ENCODE measurements around the gene HRNR. TPM values are rescaled to one million over a fixed set of nuclear protein-coding genes. Genes with fewer than 3 reads are reported as not detected.
"Not testable (repeated sequence)": the region's sequence is repeated elsewhere in the genome, so short reads cannot be mapped to it uniquely, and the experiment has no call there.

The HRNR gene
- not detected for total RNA-seq
- not detected for polyA plus RNA-seq

GRCh38 chr1:152224093-152224492 is at the start of gene HRNR:
Gene HRNR (minus strand): TSS chr1:152224193. CDS start chr1:152223253, 940 bp downstream.
- WGBS = 99% methylated on average over 2 of the region's 2 CpGs
- H3K27ac ChIP-seq (ENCODE audit: low read depth) = no peak within 1 kb of the TSS

DNA sequence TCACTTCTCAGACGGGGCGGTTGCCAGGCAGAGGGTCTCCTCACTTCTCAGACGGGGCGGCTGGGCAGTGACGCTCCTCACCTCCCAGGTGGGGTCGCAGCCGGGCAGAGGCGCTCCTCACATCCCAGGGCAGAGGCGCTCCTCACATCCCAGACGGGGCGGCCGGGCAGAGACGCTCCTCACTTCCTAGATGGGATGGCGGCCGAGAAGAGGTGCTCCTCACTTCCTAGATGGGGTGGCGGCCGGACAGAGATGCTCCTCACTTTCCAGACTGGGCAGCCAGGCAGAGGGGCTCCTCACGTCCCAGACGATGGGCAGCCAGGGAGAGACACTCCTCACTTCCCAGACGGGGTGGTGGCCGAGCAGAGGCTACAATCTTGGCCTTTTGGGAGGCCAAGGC is 32.4 kb upstream of the HRNR start:
- 93% methylated on average over 21 of the region's 21 CpGs for WGBS
- H3K4me3 ChIP-seq (ENCODE audit: low read depth, low read length); DNase-seq (ENCODE audit: extremely low spot score); H3K36me3 ChIP-seq (ENCODE audit: insufficient read depth); H3K27ac ChIP-seq (ENCODE audit: low read depth); H3K4me1 ChIP-seq (ENCODE audit: insufficient read depth): not testable (repeated sequence)

More at GRCh38 chr1:152224093-152224492, at the start of gene HRNR:
- Histone ChIP-seq H3K4me1 (ENCODE audit: insufficient read depth) (no peaks in the 10 kb centered on the region), H3K4me3 (ENCODE audit: low read depth, low read length) (no peak within 1 kb of the TSS), H3K36me3 (ENCODE audit: insufficient read depth) (no peaks in the 10 kb centered on the region)
- DNase-seq (ENCODE audit: extremely low spot score) = no peak

GRCh38 chr1:152252157-152252556 is 28.2 kb upstream of the HRNR start:
- Histone ChIP-seq H3K4me3 (ENCODE audit: low read depth, low read length) (no peak overlapping the region), H3K4me1 (ENCODE audit: insufficient read depth) (no peaks in the 10 kb centered on the region), H3K27ac (ENCODE audit: low read depth) (no peak overlapping the region), H3K36me3 (ENCODE audit: insufficient read depth) (no peaks in the 10 kb centered on the region)
- no peak for DNase-seq (ENCODE audit: extremely low spot score)
- WGBS = 58% methylated on average over 4 of the region's 4 CpGs

DNA sequence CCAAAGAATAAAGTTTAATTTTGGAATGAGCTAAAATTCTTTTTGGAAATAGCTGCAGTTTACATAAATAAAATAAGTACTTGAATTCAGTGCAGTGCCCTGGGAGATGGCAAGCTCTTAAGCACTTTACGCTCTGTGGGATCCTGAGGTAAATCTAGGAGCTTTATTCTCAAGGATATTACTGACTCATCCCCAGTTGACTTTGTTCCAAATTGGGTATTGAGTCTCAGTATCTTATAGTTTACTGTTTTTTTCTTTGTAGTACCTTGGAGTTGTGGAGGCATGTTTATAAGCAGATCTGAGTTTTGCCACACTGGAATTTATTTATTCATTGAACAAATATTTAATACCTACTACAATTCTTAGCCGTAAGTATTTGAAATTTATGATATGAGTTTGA is 27.4 kb upstream of the HRNR start:
- no peak for DNase-seq (ENCODE audit: extremely low spot score)
- no peaks in the 10 kb centered on the region for H3K4me1 ChIP-seq (ENCODE audit: insufficient read depth)
- H3K4me3 ChIP-seq (ENCODE audit: low read depth, low read length) = no peak overlapping the region
- H3K27ac ChIP-seq (ENCODE audit: low read depth) = no peak overlapping the region
- 39% methylated on average over 2 of the region's 2 CpGs for WGBS
- H3K36me3 ChIP-seq (ENCODE audit: insufficient read depth) = no peaks in the 10 kb centered on the region

- no peak overlapping the region for H3K4me3 ChIP-seq (ENCODE audit: low read depth, low read length)
- no peak overlapping the region for H3K27ac ChIP-seq (ENCODE audit: low read depth)
- H3K4me1 ChIP-seq (ENCODE audit: insufficient read depth) = no peaks in the 10 kb centered on the region
- WGBS = 80% methylated on average over 1 of the region's 1 CpG
- DNase-seq (ENCODE audit: extremely low spot score) = no peak
- H3K36me3 ChIP-seq (ENCODE audit: insufficient read depth) = no peaks in the 10 kb centered on the region
Measured at GRCh38 chr1:152247316-152247715, 23.3 kb upstream of the HRNR start.

GRCh38 chr1:152244576-152245273 is 20.7 kb upstream of the HRNR start:
- no peaks in the 10 kb centered on the region for H3K4me1 ChIP-seq (ENCODE audit: insufficient read depth)
- no peak overlapping the region for H3K4me3 ChIP-seq (ENCODE audit: low read depth, low read length)
- H3K36me3 ChIP-seq (ENCODE audit: insufficient read depth) = no peaks in the 10 kb centered on the region
- DNase-seq (ENCODE audit: extremely low spot score) = no peak
- WGBS = 64% methylated on average over 2 of the region's 2 CpGs
- no peak overlapping the region for H3K27ac ChIP-seq (ENCODE audit: low read depth)

DNA sequence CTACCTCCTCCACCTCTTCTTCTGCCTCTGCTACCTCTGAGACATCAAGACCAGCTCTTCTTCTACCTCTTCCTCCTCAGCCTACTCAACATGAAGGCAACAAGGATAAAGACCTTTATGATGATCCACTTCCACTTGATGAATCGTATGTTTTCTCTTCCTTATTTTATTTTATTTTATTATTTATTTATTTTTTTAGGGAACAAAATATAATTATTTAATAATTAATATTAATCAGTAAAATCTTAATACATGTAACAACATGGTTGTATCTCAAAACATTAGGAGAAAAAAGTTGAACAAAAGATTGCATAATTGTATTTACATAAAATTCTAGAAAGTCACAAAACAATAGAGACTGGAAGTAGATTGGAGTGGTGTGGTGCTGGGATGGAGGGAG is 13.1 kb upstream of the HRNR start:
- 95% methylated on average over 1 of the region's 1 CpG for WGBS
- no peak for DNase-seq (ENCODE audit: extremely low spot score)
- no peaks in the 10 kb centered on the region for H3K36me3 ChIP-seq (ENCODE audit: insufficient read depth)
- H3K4me1 ChIP-seq (ENCODE audit: insufficient read depth) = no peaks in the 10 kb centered on the region
- no peak overlapping the region for H3K4me3 ChIP-seq (ENCODE audit: low read depth, low read length)
- H3K27ac ChIP-seq (ENCODE audit: low read depth) = no peak overlapping the region

- 84% methylated on average over 3 of the region's 3 CpGs for WGBS
- Histone ChIP-seq H3K36me3 (ENCODE audit: insufficient read depth) (no peaks in the 10 kb centered on the region), H3K4me1 (ENCODE audit: insufficient read depth) (no peaks in the 10 kb centered on the region), H3K4me3 (ENCODE audit: low read depth, low read length) (no peak overlapping the region), H3K27ac (ENCODE audit: low read depth) (no peak overlapping the region)
- no peak for DNase-seq (ENCODE audit: extremely low spot score)
Measured at GRCh38 chr1:152228831-152229230, 4.8 kb upstream of the HRNR start.

DNA sequence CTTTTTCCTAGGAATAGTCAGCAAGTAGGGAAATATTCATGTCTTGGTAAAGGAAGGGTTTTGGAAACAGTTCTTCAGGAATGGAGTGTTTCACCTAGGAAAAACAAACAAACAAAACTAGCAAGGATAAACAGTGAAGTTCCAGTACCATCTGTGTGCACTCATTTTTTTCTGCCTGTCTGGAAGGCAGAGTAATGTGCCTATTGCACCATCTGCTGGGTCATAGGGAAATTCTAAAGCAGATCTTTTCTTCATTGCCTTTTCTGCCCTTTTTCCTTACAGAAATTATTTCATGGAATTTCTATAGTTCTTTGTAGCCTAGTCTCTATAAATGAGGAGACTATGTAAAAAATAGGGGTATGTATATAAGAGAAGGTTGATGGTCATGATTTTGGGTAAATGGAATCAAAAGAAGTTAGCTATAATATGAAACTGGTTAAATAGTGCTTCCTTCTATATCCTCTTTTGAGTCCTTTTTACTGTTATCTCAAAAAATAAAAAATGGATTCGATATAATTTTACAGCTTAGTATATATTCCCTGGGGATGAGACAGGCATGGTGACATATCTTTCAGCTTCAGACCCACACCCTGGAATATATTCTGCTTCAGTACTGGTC is 3.4 kb upstream of the HRNR start:
- WGBS = 92% methylated on average over 1 of the region's 1 CpG
- Histone ChIP-seq H3K4me1 (ENCODE audit: insufficient read depth) (no peaks in the 10 kb centered on the region), H3K36me3 (ENCODE audit: insufficient read depth) (no peaks in the 10 kb centered on the region), H3K27ac (ENCODE audit: low read depth) (no peak overlapping the region), H3K4me3 (ENCODE audit: low read depth, low read length) (no peak overlapping the region)
- no peak for DNase-seq (ENCODE audit: extremely low spot score)

DNA sequence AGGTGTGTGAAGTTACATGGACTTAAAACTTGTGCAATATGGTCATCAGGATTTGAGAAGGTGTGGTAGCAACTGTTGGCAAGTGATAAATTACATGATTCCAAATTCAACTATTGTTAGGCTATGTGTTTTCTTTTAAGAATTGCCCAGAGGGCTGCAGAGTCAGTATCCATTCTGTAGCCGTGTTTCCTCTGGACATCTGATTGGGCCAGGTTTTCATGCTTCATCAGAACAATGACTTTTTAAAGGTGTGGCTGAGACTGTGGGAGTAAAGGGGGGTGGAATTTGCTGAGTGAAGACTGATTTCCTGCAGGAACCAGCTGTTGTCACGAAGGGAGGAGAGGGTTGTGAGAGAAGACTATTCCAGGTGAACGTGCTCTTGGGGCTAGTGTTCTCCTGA is 1.7 kb upstream of the HRNR start:
- no peaks in the 10 kb centered on the region for H3K36me3 ChIP-seq (ENCODE audit: insufficient read depth)
- H3K4me1 ChIP-seq (ENCODE audit: insufficient read depth) = no peaks in the 10 kb centered on the region
- no peak overlapping the region for H3K27ac ChIP-seq (ENCODE audit: low read depth)
- no peak overlapping the region for H3K4me3 ChIP-seq (ENCODE audit: low read depth, low read length)
- 60% methylated on average over 3 of the region's 3 CpGs for WGBS
- no peak for DNase-seq (ENCODE audit: extremely low spot score)

GRCh38 chr1:152220166-152221163 is 3.5 kb downstream of the HRNR start:
- no peaks in the 10 kb centered on the region for H3K36me3 ChIP-seq (ENCODE audit: insufficient read depth)
- H3K27ac ChIP-seq (ENCODE audit: low read depth) = no peak overlapping the region
- 93% methylated on average over 30 of the region's 30 CpGs for WGBS
- no peak for DNase-seq (ENCODE audit: extremely low spot score)
- no peaks in the 10 kb centered on the region for H3K4me1 ChIP-seq (ENCODE audit: insufficient read depth)
- no peak overlapping the region for H3K4me3 ChIP-seq (ENCODE audit: low read depth, low read length)

GRCh38 chr1:152219438-152219837 is 4.6 kb downstream of the HRNR start:
- not testable (repeated sequence) for H3K36me3 ChIP-seq (ENCODE audit: insufficient read depth); H3K27ac ChIP-seq (ENCODE audit: low read depth); DNase-seq (ENCODE audit: extremely low spot score); H3K4me3 ChIP-seq (ENCODE audit: low read depth, low read length); H3K4me1 ChIP-seq (ENCODE audit: insufficient read depth)
- 84% methylated on average over 14 of the region's 14 CpGs for WGBS

DNA sequence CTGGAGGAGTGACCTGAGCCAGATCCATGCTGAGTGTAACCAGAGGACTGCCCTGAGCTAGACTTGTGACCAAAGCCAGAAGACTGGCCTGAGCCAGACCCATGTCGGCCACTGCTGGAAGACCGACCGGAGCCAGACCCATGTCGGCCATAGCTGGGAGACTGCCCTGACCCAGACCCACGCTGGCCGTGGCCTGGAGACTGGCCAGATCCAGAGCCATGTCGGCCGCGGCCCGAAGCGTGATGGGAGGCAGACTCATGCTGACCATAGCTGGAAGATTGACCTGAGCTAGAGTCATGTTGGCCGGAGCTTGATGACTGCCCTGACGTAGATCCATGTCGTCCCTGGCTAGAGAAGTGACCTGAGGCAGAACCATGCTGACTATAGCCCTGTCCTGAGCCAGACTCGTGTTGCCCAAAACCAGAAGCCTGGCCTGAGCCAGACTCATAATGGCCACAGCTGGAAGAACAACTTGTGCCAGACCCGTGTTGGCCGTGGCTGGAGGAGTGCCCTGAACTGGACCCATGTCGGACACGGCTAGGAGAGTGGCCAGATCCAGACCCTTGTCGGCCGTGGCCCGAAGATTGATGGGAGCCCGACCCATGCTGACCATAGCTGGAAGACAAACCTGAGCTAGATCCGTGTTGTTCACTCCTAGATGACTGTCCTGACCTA is 5.1 kb downstream of the HRNR start:
- WGBS = 93% methylated on average over 24 of the region's 24 CpGs

More for the DNA sequence above, 5.1 kb downstream of the HRNR start:
- no peak overlapping the region for H3K27ac ChIP-seq (ENCODE audit: low read depth)
- DNase-seq (ENCODE audit: extremely low spot score) = no peak
- H3K4me1 ChIP-seq (ENCODE audit: insufficient read depth) = no peaks in the 10 kb centered on the region
- H3K36me3 ChIP-seq (ENCODE audit: insufficient read depth) = no peaks in the 10 kb centered on the region
- no peak overlapping the region for H3K4me3 ChIP-seq (ENCODE audit: low read depth, low read length)

All from urinary bladder (tissue), 4 donors.